Posterior cingulate gyrus (tissue), 11 donors: ENCODE results near the gene BGN.

Experiments
- DNase-seq, 10 donors: peaks; one replicate each; pipeline versions ENCODE4 v3.0.0 to v3.0.0-alpha.2; 2020 to 2021; ENCODE audit warnings: mixed read lengths in 3 of 10
- intact Hi-C: fragments of 100-400 bp; cut with DNase I; formaldehyde crosslinking; loops from one replicate; pipeline ENCODE4 v1.15.1; 2023

Gene BGN

DNA sequence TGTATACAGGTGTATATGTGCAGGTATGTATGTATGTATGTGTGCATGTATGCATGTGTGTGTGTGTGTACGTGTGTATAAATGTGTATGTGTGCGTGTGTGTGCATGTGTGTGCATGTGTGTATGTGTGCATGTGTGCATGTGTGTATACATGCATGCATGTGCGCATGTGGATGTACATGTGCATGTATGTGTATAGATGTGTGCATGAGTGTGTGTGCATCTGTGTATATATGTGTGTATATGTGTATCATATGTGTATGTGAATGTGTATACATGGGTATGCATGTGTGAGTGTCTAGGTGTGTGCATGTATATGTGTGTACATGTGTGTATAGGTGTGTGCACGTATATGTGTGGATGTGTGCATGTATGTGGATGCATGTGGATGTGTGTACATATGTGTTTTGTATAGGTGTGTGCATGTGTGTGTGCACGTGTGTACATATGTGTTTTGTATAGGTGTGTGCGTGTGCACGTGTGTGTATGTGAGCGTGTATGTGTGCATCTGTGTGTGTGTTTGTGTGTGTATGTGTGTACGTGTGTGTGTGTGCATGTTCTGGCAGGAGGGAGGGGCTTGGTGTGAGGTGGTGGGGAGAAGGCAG lies 6.0 kb downstream of the BGN start:
- no peak for DNase-seq
- intact Hi-C loops, result loop anchor here (10.0 kb wide), 1 partner anchor 546 kb away; no protein-coding TSS in a partner anchor

DNA sequence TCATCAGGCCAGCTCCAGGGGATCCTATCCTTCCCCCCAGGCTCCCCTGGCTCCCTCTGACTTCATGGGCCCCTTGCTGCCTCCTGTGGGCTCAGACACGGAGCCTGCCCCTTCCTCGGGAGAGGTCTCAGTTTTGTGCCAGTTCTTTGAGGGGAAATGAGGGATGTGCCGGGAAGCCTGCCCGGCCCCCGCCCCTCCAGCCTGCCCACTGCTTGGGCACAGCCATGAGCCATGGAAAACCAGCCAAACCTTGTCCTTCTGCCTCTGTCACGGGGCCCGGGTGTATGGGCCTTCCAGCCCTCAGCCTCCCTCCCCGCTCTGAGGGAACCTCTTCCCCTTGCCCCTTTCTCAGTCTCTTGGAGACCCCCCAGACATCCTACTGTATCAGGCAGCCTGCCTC lies 6.8 kb downstream of the BGN start:
- intact Hi-C loops, result loop anchor here (10.0 kb wide), 1 partner anchor 547 kb away; no protein-coding TSS in a partner anchor
- DNase-seq, result no peak

GRCh38 chrX:153502131-153502530 lies 7.4 kb downstream of the BGN start:
- intact Hi-C loops, result loop anchor here (10.0 kb wide), 1 partner anchor 547 kb away; no protein-coding TSS in a partner anchor
- no peak for DNase-seq

- intact Hi-C loops, result loop anchor here (10.0 kb wide), 1 partner anchor 548 kb away; no protein-coding TSS in a partner anchor
- no peak for DNase-seq
Observed at GRCh38 chrX:153502796-153503195, 8.0 kb downstream of the BGN start.

- no peak for DNase-seq
- intact Hi-C loops, result loop anchor here (10.0 kb wide), 1 partner anchor 550 kb away; no protein-coding TSS in a partner anchor
Observed at GRCh38 chrX:153504445-153505016, 9.8 kb downstream of the BGN start.

DNA sequence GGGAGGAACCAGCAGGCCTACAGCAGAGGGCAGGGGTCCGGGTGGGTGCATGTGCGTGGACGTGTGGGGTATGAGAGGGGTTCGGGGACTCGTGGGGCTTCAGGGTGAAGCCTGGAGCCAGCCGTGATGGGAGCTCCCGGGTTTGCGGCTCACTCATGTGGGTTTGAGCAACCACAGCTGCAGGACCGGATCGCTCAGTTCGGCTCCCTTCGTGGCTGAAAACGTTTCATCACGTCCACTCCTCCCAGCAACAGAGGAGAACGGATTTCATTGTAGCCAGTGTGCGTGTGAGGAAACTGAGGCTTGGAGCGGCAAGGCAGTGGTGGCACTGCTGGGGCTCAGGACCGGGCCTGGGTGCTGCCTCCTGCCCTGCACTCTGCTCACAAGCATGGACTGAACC lies 10.6 kb downstream of the BGN start:
- intact Hi-C loops, result loop anchor here (10.0 kb wide), 1 partner anchor 551 kb away; no protein-coding TSS in a partner anchor
- DNase-seq, result no peak

DNA sequence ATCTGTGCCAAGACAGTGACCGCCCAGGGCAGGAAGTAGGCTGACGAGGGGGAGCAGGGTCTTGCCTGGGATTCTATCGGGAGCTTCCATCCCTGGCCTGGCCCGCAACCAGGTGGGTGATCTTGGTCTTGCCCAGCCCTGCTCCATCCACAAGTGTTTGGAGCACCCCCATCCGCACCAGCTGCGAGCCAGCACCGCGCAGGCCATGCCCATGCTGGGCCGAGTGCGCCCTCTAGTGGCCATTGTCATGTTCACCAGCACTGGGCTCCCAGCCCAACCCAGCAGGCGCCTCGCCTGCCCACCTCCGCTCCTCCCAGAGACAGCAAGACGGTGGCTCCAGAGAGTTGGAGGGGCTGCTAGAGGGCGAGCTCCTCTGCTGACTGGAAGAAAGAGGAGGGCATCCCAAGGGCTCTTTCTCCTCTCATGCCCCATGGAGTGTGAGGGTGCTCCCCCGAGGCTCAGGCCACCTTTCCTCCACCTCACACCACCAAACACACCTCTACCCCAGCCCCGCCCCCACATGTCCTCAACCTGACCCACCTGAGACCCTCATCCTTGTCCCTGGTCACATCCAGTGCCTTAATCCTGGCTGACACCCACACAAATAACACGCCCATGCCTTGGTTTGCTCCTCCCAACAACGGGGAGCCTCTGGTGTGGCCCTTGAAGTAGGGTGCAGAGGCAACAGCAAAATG lies 12.9 kb downstream of the BGN start:
- DNase-seq, result peak; percentile 71 to 98 (median 86)

GRCh38 chrX:153509592-153509991 lies 14.8 kb downstream of the BGN start:
- intact Hi-C loops, result loop anchor here (10.0 kb wide), 1 partner anchor 555 kb away; no protein-coding TSS in a partner anchor
- DNase-seq, result no peak

More for the DNA sequence above, 12.9 kb downstream of the BGN start:
- intact Hi-C loops, result loop anchor here (2.0 to 10.0 kb wide), 2 partner anchors 37 to 553 kb away; partner anchors contain the start of gene HAUS7

DNA sequence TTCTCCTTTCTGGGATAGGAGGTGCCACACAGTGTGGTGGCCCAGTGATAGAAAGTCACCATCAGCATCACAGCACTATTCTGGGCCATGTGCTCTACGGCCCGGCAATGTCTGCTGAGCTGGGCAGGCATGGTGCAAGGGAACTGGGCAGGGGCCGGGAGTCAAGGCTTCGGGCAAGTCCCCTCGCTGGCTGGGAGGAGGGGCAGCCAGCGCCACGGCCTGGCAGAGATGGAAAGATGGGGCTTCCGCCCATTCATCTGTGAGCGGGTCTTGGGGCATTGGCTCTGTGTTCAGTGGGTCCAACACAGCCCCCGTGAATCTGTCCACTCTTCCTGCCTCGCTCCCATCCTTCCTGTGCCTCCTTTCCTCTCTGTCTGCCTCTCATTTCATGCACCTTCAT lies 15.6 kb downstream of the BGN start:
- intact Hi-C loops, result no loop called here
- no peak for DNase-seq

GRCh38 chrX:153511784-153512500 lies 17.2 kb downstream of the BGN start:
- intact Hi-C loops, result no loop called here
- DNase-seq, result no peak

DNA sequence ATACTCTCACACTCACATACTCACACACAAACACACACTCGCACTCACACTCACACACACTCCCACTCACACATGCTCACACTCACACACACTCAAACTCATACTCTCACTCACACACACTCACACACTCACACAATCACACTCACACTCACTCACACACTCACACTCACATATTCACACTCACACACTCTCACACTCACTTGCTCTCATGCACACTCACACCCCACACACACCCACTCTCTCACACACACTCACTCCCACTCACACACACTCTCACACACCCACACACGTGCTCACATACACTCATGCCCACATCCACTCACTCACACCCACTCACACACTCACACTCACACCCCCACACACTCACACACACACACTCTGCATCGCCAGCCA lies 17.7 kb downstream of the BGN start:
- no peak for DNase-seq
- intact Hi-C loops, result no loop called here

- DNase-seq, result no peak
- intact Hi-C loops, result no loop called here
Observed at GRCh38 chrX:153513265-153513664, 18.5 kb downstream of the BGN start.

GRCh38 chrX:153514259-153514658 lies 19.5 kb downstream of the BGN start:
- intact Hi-C loops, result no loop called here
- DNase-seq, result no peak

DNA sequence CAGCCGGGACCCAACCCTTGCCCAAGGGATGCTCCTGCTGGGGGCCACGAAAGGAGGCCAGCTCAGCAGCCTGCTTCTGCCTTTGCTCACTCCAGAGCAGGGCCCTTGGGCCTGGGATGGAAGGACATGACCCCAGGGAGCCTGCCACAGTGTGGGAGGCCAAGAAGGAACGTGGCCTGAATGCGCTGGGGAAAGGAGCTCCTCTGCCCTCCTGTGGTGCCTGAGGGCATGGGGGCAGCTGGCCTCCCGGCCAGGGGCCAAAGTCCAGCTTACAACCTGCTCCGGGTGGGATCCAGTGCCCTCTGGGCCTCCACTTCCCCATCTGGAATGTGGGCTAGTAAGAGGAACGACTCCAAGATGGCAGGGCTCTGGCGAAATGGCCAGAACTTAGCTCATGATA lies 20.7 kb downstream of the BGN start:
- DNase-seq, result no peak
- intact Hi-C loops, result no loop called here

DNA sequence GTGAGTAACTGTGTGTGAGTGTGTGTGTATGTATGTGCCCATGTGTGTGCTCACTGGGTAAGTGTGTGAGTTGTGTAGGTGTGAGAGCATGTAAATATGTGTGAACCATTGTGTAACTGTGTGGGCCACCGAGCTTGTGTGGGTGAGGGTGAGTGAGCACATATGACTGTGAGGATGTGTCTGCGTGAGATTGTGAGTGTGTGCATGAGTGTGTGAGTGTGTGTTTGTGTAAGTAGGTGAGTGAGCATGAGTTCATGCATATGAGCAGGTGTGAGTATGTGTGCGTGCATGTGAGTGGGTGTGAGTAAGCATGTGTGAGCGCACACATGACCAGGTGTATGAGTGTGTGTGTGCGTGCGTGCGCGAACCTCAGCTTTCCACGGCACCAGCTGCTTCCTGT lies 21.3 kb downstream of the BGN start:
- DNase-seq, result no peak
- intact Hi-C loops, result no loop called here

GRCh38 chrX:153517423-153517822 lies 22.6 kb downstream of the BGN start, which contains the start of gene ATP2B3:
TSS of gene ATP2B3 (plus strand) at chrX:153517642. CDS start at chrX:153536248, 18,606 bp downstream.
- intact Hi-C loops, result no loop called here
- no peak for DNase-seq

DNA sequence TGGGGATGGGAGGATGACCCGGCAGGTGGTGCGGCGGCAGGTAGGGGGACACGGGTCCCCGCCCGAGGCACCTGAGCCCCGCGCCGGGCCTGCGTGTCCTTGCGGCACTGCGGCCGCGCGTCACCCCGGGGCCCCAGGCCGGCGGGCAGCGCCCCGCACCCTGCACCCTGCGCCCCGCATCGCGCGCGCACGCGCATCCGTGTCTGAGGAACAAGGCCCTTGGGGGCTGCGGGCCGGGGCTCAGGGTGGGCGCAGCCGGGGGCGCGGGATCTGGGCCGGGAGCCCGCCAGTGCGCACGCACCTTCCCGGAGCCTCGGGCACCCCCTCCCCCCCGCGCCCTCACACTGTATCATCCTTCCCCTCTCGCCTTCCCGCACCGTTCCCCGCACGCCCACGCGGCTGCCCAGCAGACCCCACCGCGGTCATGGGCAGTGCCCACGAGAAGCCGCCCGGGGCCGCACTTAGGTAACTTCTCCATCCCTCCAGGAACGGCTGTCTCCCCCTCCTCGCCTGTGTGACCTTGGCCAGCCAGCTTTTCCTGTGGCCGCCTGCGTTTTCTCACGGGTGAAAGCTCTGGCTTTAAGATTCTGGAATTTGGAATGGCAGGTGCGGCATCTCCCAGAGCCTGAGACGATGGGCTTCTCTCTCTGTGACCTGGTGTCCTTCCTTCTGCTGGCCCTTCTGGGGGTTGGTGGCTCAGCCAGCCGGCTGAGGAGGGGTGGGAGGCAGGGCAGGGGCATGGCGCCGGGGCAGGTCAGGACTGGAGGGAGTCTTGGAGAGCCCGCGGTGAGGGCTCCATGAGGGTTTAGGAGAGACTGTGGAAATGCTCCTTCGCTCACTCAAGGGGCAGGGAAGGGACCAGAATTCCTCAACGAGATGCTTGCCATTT lies 23.4 kb downstream of the BGN start:
- no peak for DNase-seq
- intact Hi-C loops, result no loop called here

- intact Hi-C loops, result no loop called here
- no peak for DNase-seq
Observed at GRCh38 chrX:153519569-153520286, 24.9 kb downstream of the BGN start.

DNA sequence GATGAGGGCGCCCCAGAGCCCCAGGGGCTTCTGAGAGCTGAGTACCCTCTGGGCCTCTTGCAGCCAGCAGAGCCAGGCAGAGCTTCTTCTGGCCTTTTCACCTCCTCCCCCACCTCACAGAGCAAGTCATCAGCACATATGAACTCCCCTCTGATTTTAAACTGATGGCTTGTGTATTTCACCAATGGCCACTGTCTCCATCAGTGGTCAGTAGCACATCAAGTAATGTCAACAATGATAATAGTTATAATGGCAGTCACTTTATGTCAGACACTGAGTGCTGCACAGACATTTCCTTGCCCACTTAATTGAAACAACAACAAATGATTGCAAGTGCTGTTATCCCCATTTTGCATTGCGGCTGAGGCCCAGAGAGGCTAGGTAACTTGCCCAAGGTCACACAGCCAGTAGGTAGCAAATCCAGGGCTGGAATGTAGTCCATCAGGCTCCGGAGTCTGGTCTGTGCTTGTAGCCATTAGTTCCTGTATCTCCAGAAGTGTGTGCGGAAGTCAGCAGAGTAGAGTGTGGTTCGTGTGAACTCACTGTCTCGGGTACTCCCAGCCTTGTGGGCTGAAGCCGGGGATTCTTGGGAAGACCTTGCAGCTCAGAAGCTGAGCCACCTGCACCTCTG lies 25.6 kb downstream of the BGN start:
- no peak for DNase-seq
- intact Hi-C loops, result no loop called here
